ENCODE results near the gene APP.

The APP gene

DNA sequence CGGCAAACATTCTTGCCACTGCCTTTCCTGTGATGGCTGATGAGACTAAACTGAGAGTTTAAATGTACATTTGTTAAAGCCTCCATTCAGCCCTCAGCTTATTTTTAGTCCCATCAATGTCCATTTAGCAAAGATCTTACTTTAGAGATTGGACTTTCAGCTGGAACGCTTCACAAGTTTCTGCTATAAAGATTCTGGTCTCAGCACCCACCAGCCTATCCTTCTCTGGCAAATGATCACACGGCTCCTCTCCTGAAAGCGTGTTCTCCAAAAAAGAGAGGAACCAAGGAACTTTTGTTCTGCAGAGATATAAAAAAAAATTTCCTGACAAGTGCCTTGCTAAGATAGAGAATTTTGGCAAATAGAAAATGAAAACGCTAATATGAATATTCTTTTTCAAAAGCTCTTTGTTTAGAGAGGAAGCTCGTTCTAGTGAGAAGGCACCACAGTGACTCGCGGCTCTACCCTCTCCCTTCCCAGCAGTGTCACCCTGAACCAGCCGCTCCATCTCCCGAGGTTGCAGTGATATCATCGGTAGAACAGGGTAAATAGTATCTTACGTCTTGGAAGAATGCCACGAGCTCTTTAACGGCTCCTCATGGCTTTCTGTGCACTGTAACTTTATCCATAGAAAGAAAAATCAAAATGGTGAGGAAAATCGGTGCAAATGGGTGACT lies 200.2 kb downstream of the APP start:
- DNase-seq: no peak

- no peak for DNase-seq
Observed at GRCh38 chr21:25967901-25968438, 202.6 kb downstream of the APP start.

GRCh38 chr21:25967181-25967900 lies 203.2 kb downstream of the APP start:
- DNase-seq: peak; percentile 70

GRCh38 chr21:25965951-25966707 lies 204.4 kb downstream of the APP start:
- DNase-seq: peak; percentile 25 to 28

GRCh38 chr21:25964926-25965325 lies 205.6 kb downstream of the APP start:
- no peak for DNase-seq

DNA sequence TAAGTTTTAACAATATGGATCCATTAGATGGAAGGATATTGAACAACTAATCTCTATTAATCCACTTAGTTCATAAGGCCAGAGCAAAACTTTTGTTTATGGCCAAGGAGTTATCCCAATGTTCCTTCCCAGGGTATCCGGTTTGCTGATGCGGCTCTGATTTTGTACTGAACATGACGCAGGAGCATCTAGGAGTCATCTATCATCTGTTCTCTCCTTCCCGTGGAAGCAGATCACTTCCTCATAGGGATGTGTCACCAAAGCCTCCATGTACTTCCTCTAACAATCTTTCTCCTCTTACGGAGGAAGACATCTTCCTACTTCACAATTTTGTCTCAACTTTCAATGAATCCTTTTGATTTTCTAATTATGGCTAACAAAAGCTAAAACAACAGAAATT lies 206.6 kb downstream of the APP start:
- peak; percentile 63 to 80 for DNase-seq

GRCh38 chr21:25963181-25963580 lies 207.4 kb downstream of the APP start:
- DNase-seq: no peak

DNA sequence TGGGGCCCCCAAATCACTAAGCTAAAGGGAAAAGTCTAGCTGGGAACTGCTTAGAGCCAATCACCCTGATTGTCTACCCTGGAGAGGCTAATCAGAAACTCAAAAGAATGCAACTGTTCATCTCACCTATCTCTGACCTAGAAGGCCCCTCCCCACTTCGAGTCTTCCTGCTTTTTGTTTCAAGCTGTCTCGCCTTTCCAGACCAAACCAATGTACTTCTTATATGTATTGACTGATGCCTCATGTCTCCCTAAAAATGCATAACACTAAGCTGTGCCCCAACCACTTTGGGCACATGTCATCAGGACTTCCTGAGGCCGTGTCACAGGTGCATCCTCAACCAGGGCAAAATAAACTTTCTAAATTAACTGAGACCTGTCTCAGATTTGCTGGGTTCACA lies 209.5 kb downstream of the APP start:
- no peak for DNase-seq

DNA sequence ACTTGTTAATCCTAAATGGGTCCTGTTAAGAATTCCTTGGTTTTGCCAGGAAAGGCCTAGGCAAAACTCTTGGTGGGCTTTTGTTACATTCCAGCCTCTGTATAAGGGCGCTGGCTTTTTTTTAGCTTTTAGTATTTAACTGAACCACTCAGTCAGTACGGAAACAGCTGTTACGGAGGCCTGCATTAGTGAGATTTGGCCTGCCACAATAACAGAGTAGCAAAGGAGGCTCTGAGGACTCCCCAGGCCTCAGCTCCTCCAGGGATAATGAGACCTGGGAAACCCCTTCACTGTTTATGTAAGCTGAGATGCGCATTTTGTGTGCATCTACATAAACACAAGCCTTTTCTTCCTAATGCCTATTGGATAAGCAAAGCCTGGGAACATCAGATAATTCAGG lies 210.2 kb downstream of the APP start:
- no peak for DNase-seq

GRCh38 chr21:25959799-25960198 lies 210.8 kb downstream of the APP start:
- no peak for DNase-seq

GRCh38 chr21:25956993-25957714 lies 213.4 kb downstream of the APP start:
- DNase-seq: no peak

- no peak for DNase-seq
Observed at GRCh38 chr21:25955646-25956045, 214.9 kb downstream of the APP start.

DNA sequence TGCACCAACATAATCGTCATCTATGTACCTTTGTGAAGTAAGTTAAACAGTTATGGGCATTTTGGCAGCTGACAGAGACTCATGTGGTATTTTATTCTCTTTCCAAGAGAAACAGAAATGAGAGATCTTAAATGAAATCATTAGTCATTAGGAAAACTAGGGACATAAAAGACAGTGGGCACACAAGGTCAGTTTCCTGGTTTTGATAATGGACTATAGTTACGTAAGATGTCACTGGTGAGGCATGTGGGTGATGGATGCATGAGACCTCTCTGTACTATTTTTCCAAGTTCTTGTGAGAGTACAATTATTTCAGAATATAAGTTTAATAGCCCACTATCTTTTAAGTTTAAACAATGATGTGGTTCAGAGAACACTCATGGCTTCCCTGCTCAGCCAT lies 216.9 kb downstream of the APP start:
- DNase-seq: no peak

- no peak for DNase-seq
Observed at GRCh38 chr21:25953196-25953595, 217.4 kb downstream of the APP start.

DNA sequence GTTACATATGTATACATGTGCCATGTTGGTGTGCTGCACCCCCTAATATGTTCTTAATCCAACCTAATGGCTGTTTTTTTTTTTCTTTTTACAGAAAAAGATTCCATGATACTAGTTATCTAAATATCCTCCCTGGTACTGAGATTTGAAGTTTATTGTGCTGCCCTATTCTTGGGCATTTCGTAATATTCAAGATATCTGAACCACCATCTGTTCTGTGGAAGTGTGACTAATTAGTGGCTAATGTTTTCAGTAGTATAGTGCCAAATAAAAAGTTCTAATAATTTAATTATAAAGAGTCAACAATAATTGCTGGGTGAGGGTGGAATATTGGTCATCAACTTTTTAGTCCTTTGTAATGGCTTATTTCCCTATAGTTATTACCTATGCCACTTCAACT lies 218.3 kb downstream of the APP start:
- no peak for DNase-seq

DNA sequence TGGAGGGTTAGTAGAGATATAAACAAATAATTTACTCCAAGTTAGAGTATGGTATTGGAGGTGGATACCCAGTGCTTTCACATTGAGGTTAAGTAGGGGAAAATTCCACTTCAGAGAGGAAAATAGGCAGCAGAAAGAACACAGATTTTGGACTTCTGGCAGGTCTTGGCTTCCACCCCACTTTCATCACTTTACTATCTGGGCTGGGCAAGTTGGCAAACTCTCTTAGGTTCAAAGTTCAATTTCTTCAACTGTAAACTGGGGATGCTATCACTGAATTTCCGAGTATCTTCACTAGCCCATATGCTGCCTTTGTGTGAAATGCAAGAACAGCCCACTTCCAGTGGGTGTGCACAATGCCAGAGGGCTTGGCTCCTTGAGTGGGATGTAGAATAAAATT lies 220.9 kb downstream of the APP start:
- no peak for DNase-seq

GRCh38 chr21:25944672-25945213 lies 225.8 kb downstream of the APP start:
- DNase-seq: no peak

DNA sequence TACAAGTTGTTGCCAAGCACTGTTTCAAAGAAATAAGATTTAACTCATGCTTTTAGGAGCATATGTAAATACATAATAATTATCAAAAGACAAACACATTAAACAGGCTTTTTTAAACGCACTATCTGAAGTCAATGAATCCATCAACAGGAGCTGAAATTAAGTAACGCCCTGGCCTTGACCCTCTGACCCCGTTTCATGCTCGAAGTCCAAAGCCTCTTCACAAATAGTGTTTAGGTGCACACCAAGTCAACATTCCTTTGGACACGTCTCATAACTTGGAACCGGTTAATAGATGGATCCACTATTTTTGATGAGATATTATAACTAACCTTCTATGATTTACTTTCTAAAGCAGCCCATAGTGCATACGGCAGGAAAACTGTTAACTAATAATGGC lies 226.5 kb downstream of the APP start:
- DNase-seq: no peak

GRCh38 chr21:25942135-25942534 lies 228.4 kb downstream of the APP start:
- DNase-seq: no peak

DNA sequence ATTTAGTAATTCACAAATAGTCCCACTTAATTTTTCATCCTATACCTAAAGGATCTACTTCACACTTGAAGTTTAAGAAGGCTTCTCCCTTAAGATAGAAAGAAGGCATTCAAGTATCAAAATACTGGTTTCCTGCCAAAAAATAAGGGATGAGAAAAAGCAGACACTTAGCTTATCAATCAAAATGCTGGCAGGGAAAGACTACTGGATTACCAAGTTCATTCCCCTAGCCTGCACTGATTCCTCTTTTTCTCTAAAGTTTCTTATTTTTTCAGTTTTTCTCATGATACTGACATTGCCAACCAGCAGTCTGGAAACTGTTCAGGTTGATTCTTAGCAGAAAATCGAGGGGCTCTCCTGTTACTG lies 231.2 kb downstream of the APP start:
- no peak for DNase-seq

GRCh38 chr21:25938658-25939395 lies 231.7 kb downstream of the APP start:
- DNase-seq: no peak

DNA sequence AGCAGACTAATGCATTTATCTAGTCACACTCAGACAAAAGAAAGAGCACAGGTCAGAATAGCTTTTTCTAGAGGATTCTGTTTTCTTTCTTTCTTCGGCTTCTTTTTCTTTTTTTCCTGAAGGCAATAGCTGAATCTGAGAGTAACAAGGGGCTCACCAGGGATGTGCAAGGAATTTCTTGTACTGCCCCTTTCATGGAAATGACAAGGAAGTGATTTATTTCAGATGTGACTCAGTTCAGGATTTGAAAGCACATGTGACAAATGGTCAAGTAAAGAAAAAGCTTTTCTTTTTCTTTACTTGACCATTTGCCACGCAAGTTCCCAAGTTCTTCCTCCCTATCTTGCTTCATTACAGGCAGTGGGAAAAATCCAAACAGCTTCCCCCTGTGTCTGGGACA lies 233.8 kb downstream of the APP start:
- no peak for DNase-seq
